Effector CD8-positive, alpha-beta T cell (primary cell): ENCODE measurements around the gene OPN4.
"Not testable (repeated sequence)": the region's sequence is repeated elsewhere in the genome, so short reads cannot be mapped to it uniquely, and the experiment has no call there.

Source experiments
- DNase-seq: peaks from one replicate; lab custom pipeline; 2025; lab: John Stamatoyannopoulos, UW
- total RNA-seq, 4 experiments: gene quantifications; one replicate each; lab custom pipeline; 2026; lab: John Stamatoyannopoulos, UW

OPN4 gene, protein sequence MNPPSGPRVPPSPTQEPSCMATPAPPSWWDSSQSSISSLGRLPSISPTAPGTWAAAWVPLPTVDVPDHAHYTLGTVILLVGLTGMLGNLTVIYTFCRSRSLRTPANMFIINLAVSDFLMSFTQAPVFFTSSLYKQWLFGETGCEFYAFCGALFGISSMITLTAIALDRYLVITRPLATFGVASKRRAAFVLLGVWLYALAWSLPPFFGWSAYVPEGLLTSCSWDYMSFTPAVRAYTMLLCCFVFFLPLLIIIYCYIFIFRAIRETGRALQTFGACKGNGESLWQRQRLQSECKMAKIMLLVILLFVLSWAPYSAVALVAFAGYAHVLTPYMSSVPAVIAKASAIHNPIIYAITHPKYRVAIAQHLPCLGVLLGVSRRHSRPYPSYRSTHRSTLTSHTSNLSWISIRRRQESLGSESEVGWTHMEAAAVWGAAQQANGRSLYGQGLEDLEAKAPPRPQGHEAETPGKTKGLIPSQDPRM
- 0 reads per million in 4 experiments for total RNA-seq

DNA sequence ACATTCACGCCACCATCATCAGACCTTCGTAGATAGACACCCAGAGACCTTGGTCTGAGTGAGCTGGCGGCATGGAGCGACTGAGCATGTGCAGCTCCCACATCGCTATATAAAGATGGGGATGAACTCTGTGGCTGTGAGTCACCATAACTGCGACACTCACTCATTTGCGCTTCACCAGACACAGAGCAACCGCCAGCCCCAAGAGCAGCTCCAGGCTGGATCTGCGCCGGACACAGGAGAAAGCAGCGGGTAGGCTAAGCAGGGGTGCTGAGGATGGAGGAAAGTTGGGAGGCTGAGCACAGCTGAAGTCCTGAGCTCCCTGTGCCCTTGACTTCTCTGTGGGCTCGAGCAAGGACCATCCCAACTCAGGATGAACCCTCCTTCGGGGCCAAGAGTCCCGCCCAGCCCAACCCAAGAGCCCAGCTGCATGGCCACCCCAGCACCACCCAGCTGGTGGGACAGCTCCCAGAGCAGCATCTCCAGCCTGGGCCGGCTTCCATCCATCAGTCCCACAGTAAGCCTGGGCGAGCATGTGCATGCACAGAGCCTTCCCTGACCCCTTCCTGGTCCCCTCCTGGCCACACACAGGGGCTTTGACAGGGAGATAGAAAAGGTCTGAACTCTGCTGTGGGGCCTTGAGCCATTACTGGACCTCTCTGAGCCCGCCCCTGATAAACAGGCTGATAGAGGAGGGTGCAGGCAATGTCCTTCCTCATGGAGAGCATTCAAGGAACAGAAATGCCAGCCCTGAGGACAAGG lies at the start of gene OPN4:
Gene OPN4 (plus strand): TSS at position 137 of the 762 bp plus-strand sequence. CDS start 237 bp downstream, at position 374.
- no peak for DNase-seq

DNA sequence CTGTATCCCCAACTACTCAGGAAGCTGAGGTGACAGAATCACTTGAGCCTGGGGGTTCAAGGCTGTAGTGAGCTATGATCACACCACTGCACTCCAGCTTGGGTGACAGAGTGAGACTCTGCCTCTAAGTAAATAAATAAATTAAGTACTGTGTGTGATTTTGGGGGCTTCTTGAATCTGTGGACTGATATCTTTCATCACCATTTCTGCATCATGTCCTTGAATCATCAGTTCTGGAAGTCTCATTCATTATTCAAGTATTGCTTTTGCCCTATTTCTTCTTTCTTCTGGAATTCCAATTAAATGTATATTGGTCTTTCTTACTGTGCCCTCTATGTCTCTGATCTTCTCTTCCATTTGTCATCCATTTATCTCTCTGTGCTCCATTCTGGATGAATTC lies 46.7 kb upstream of the OPN4 start:
- no peak for DNase-seq

DNA sequence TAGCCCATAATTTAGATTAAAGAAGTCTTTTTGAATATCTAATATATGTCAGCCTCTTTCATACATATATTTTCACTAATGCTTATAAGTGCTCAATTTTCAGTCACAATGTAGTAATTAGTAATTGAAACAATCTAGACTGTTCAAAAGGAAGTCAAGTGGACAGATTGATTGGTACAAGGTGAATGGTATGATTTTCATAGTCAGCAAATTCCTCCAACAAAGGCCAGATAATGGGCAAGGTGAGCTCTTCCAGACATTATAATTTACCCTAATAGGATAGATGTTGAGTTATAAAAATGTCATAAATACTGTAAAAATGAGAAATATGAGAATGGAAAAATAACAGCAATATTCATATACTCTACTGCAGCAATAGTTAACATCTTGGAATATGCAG lies 44.4 kb upstream of the OPN4 start:
- no peak for DNase-seq

DNA sequence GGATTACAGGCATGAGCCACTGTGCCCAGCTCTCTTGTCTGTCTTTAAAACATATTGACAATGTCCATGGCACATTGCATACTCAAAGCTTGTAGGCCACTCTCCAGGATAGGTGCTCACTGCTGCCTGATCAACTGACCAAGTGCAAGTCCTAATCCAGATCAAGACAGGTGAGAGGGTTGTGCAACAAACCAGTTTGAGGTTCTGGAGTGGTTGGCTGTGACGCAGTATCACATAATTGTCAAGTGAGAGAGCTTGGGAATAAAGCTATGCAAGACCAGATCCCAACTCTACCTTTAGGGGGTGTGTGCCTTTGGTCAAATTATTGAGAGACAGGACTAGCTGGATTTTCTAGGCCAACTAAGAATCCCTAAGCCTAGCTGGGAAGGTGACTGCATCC lies 43.0 kb upstream of the OPN4 start:
- DNase-seq = no peak

DNA sequence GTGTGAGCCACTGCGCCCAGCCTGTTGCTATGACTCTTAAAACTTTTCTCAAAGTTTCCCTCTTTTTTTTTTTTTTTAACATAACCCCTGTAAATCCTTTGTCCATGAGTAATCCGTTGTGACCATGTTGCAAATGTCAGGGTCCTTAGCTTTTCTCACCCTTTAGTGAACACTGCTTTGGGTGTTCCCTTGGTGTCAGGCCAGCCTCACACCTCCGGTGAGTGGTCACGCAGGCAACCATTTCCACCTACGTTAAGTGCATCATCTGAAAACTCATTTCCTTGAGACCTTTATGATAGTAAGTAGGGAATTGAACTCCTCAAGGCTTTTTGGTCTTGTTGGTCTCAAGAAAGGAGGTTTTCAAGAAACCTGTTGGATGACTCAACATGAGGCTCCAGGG lies 41.3 kb upstream of the OPN4 start:
- DNase-seq = no peak

DNA sequence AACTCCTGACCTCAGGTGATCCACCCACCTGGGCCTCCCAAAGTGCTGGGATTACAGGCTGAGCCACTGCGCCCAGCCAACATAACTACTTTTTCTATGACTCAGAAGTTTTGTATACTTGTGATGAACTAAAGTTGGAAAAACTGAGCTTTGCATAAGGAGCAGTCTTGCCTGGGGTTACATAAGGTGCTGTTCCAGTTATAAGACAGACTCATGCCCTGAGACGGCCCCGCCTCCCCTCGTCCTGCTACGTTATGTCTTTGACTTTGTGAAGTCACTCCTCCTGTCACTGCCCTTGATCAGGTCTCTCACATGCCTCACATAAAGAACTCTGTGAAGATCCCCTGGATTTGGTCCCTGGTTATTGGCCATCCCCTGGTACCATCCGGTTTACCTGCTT lies 40.4 kb upstream of the OPN4 start:
- DNase-seq = no peak

DNA sequence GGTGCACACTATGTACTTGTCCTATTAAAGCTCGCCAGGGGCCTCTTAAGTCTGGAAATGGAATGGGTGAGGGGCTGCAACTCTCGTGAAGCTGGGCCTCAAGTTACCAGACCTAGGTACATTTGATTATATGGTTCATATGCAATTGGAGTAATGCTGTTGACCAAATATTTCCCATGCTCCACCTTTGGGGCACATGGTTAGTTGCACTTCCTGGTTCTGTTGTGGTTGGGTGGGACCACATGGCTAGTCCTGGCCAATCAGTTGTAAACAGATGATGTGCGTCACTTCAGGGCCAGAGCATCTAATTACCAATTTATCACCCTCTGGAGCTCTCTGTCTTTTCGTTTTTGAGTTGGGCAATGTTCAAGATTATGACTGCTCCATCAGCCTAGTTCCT lies 39.5 kb upstream of the OPN4 start:
- DNase-seq = no peak

DNA sequence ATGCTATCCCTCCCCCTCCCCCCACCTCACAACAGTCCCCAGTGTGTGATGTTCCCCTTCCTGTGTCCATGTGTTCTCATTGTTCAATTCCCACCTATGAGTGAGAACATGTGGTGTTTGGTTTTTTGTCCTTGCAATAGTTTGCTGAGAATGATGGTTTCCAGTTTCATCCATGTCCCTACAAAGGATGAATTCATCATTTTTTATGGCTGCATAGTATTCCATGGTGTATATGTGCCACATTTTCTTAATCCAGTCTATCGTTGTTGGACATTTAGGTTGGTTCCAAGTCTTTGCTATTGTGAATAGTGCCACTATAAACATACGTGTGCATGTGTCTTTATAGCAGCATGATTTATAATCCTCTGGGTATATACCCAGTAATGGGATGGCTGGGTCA lies 37.1 kb upstream of the OPN4 start:
- not testable (repeated sequence) for DNase-seq

DNA sequence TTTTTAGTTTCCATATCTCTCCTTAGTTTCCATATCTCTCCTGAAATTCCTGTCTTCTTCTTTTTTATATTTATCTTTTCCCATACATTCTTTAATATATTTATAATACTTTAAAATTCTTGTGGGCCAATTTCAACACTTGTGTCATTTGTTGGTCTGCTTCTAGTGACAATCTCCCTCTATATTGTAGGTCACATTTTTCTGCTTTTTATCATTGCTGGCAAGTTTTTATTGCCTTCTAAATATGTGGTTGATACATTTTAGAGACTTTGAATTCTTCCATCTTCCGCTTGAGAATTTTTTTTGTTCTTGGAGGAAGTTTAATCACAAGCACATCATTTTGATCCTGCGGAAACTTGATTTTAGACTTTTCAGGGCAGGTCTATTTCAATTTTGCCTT lies 26.0 kb upstream of the OPN4 start:
- DNase-seq = no peak

DNA sequence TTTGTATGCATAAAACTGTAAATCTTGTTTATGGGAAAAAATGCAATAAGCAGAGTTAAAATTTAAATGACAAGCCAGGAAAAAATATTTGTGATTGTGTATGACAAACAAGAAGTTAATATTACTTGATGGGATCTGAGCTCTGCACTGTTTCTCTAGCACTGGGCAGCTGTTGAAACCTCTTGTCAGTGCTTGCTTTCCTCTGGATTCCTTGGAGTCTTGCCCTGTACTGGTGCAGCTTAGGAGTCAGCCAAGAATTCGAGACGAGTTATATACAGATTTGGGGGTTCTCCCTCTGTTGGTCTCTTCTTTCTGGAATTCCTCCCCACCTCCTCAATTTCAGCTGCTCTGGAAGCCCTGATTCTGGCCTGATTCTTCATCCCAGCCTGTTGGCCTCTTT lies 24.3 kb upstream of the OPN4 start:
- DNase-seq = no peak

DNA sequence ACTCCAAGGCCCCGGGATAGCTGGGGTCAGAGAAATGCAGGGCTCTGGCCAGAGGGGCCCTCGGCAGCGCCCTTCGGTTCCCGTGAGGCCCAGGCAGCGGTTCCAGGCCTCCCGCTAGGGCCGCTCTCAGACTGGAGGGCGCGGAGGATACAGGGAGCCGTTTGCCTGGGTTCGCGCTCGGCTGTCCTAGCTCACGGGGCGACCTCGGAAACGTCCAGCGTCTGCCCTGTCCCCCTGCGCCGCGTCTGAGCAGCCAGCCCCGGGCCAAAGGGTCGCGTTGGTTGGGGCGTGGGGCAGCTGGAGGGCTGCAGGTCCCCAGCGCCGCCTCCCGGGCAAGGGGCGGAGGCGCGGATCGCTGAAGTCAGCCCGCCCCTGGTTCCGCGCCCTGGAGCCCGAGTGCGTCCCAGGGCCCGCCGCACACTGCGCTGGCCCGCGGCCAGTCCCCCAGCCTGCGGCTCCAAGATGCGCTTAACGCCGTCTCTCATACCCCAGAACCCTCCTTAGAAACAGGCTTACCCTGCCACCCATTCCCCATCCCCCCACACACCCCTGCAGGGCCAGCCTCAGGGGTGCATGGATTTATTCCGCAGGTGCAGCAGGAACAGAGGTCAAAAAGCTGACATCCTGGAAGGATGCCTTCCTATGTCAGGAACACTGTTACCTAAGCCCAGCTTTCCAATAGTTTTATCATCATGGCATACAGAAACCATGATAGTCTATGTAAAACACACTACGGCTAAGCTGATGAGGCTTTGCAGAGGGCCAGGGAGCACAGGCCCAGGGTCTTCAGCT lies 22.1 kb upstream of the OPN4 start:
- DNase-seq = no peak

DNA sequence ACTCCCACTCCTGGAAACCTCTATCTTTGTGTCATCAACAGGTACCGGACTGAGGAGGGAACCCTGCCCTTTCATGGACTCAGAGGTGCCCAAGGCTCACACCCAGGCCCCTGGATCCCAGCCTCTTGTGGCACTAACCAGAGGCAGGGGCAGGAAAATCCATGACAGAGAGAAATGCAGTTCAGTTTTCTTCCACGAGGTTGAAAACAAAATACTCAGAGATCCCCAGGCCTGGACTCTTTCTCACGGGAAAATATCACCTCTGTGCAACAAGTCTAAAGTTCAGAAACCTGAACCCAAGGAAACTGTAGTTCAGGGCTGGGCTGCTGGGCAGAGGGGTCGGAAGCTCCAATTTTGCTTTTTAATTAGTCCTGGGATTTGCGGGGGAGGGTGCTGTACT lies 21.4 kb upstream of the OPN4 start:
- DNase-seq = no peak

DNA sequence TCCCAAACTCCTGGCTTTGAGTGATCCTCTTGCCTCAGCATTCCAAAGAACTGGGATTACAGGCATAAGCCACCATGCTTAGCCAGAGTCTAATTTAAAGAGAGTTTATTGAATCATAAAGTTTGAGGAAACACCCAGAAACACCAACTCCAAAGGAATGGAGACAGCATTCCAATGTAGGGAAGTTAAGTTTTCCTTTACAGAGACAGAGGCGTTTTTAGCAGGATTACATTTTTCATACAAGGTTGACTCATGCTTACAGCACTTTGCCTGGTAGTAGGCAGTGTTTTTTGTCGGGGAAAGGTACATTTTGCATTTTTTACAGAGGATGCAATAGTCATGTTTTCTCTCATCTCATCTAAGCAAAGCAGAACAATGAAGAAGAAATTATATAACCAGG lies 18.9 kb upstream of the OPN4 start:
- DNase-seq = no peak

DNA sequence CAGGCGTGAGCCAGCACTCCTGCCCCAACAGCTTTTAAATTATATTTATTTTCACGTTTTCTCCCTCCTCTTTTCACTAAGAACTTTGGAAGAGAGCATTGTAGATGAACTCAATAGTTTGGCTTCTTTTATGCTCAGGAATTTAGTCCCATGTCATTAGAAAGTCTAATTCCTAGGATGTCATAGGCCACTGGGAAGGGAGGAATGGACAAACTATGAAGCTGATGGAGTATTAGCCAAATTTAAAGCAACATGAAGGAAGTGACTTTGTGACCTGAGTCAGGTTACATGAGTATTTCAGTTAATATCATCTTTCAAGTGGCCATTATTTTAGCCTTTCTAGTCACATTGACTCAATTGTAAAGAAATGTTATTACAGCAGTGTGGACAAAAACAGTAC lies 18.0 kb upstream of the OPN4 start:
- no peak for DNase-seq

DNA sequence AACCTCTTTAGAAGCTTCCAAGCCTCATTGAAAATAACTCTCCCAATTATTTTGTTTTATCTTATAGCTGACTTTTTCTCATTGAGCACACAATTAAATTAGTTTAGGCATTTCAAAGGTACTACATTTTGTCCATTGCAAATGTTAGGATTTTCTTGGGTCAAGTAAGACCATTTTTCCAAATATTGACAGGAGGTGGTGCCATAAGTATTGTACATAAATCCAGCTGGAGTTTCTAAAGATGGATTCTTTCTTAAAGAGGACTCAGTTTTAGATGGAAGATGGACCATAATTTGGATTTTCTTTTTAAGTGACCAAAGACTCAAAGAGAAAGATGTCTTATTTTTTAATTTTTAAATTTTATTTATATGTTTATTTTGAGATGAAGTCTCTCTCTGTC lies 12.3 kb upstream of the OPN4 start:
- no peak for DNase-seq

DNA sequence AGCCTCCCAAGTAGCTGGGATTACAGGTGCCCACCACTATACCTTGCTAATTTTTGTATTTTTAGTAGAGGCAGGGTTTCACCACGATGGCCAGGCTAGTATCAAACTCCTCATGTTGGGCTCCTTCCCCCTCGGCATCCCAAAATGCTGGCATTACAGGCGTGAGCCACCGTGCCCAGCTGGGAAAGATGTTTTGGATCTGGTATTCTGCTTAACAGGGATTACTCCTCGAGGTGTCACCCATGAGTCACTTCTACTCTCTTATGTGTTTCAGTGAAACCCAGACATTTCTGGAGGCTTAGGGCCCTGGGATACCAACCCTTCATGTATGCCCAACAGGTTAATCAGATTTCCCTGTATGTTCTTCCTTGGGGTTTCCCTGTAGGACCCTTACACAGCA lies 11.8 kb upstream of the OPN4 start:
- no peak for DNase-seq

DNA sequence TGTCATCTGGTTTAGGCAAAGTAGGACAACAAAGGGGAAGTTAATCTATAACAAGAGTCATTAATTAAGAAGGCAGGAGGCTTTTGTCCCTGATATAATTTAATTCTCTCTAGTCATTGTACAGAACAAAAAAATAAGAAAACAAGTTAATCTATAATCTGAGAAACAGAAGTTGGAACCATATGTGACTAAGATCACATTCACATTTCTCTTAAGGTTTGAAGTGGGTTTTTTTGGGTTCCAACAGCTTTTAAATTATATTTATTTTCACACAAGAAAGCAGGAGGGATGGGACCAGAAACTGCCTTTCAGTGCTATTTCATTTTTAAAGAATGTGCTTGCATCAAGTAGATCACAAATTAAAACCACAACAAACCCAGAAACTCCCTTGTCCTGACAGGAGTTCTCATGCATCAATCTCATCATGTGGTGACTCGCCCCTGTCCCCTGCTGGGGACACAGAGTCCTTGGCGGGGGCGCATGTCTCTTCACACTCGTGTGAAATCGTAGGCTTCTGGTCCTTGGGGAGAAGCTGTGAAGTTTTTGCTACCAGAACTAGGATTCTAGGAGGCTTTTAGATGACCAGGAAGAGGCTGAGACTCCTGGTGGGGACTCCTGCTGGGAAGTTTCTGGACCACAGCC lies 10.1 kb upstream of the OPN4 start:
- DNase-seq = no peak

DNA sequence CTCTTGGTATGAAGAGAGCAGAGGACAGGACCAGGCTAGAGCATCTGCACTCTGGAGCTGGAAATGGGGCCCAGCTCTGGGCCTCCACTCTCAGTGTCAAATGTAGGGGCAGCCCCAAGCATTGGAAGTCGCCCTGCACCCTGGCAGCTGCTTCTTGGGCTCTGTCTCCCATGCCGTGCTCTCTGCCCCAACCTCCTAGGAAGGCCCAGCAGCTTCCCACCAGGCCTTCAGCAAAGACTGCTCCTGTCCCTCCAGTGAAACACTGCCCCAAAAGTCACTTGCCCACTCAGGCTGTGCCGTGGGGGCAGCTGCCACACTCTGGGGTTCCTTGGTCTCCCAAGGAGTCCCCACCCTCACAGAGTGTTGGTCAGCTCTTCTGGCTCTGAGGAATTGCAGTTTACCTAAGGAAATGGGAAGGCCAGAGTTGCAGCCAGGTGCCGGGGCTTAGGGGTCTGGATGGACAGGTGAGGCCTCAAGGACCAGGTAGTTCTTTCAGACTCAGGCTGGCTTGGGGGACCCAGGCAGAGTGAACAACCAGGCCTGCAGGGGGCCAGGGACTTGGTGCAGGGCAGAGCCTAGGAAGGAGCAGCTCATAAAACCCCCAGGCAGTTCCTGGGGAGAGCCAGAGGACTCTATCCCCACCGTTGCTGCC lies 9.4 kb upstream of the OPN4 start:
- DNase-seq = no peak

DNA sequence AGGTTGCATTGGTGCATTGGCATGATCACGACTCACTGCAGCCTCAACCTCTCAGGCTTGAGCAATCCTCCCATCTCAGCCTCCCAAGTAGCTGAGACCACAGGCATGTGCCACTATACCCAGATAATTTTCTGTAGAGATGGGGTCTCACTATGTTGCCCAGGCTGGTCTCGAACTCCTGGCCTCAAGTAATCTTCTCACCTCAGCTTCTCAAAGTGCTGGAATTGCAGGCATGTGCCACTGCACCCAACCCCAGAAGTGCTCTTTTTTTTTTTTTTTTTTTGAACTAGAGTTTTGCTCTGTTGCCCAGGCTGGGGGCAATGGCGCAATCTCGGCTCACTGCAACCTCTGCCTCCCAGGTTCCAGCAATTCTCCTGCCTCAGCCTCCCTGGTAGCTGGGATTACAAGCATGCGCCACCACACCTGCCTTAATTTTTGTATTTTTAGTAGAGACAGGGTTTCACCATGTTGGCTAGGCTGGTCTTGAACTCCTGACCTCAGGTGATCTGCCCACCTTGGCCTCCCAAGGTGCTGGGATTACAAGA lies 8.7 kb upstream of the OPN4 start:
- not testable (repeated sequence) for DNase-seq

DNA sequence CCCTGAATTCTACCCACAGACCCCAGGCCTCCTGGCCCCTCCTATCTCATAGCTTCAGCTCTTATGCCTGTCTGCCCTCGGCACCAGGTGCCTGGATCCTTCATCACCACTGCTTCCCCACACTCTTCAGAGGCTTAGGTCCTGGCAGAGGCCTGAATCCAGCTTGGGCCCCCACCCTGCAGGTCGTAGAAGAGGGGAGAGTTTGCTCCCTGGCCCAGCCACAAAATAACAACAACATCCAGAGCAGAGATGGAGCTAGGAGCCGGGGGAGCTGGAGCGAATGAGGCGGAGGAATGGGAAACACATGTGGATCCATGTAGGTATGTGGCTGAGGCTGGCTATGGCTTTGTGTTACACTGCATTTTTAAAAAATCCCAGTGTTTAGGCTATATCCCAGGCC lies 7.8 kb upstream of the OPN4 start:
- no peak for DNase-seq

DNA sequence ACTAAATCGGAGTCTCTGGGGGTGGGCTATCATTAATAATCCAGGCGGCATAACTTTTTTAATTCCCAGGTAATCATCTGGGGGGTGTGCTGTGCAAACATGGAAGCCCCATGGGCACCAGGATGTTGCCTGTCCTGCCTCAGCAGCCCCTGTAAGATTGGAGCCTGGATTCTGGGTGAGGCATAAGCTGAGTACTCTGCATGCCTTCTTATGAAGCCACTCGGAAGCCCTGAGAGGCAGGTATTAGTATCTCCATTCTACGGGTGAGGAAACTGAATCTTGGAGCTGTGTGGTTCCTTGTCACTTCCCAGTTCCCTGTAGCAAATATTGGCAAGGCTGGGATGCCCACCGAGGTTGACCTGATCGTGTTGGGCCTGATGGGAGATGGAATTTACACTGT lies 7.4 kb upstream of the OPN4 start:
- no peak for DNase-seq
